DOHH2 (cell line): ENCODE data around the gene TTC22.

Experiments
- H3F3A ChIP-seq: fragments of 200-600 bp; sonication (generic), shearing (Covaris generic); 2 replicates; pipeline ENCODE4 v1.6.0; 2016; ENCODE audit warnings: antibody characterized with exemption, mild to moderate bottlenecking; ENCODE audit not compliant: control insufficient read depth, insufficient read depth
- H3K27ac ChIP-seq: fragments of 200-600 bp; sonication (generic); 2 replicates; pipeline ENCODE4 v1.5.1; 2014; ENCODE audit warnings: low read depth, mild to moderate bottlenecking, low read length, moderate library complexity
- H3K27me3 ChIP-seq: fragments of 200-600 bp; sonication (generic); 2 replicates; pipeline ENCODE4 v1.6.1; 2014; ENCODE audit warnings: mild to moderate bottlenecking, low read length, mixed read lengths; ENCODE audit not compliant: control insufficient read depth
- H3K36me3 ChIP-seq: fragments of 200-600 bp; sonication (generic); 2 replicates; pipeline ENCODE4 v1.6.1; 2014; ENCODE audit warnings: mild to moderate bottlenecking, low read length, moderate library complexity, mixed read lengths; ENCODE audit not compliant: control insufficient read depth
- H3K4me1 ChIP-seq: fragments of 200-600 bp; sonication (generic); 2 replicates; pipeline ENCODE4 v1.6.1; 2014; ENCODE audit warnings: mild to moderate bottlenecking, low read length, mixed read lengths; ENCODE audit not compliant: control insufficient read depth
- H3K4me2 ChIP-seq: fragments of 200-600 bp; sonication (generic); 2 replicates; pipeline ENCODE4 v1.6.0; 2014; ENCODE audit warnings: mild to moderate bottlenecking, low read length, moderate library complexity
- H3K4me3 ChIP-seq: fragments of 200-600 bp; sonication (generic); 2 replicates; pipeline ENCODE4 v1.5.1; 2014; ENCODE audit warnings: mild to moderate bottlenecking, low read length, mixed read lengths
- H3K79me2 ChIP-seq: fragments of 200-600 bp; sonication (generic); 2 replicates; pipeline ENCODE4 v1.6.1; 2014; ENCODE audit warnings: mild to moderate bottlenecking, low read length, mixed read lengths; ENCODE audit not compliant: control insufficient read depth
- H3K9me2 ChIP-seq: fragments of 200-600 bp; sonication (generic); replicated peaks from 2 replicates; pipeline ENCODE4 v1.6.1; 2014; ENCODE audit warnings: mild to moderate bottlenecking, low read length, mixed read lengths; ENCODE audit not compliant: control insufficient read depth
- H3K9me3 ChIP-seq: fragments of 200-600 bp; sonication (generic); 2 replicates; pipeline ENCODE4 v1.6.1; 2014; ENCODE audit warnings: antibody characterized with exemption, low read length, mixed read lengths; ENCODE audit not compliant: control insufficient read depth, insufficient read depth
- H4K20me1 ChIP-seq: fragments of 200-600 bp; sonication (generic); 2 replicates; pipeline ENCODE4 v1.6.0; 2014; ENCODE audit warnings: low read depth, mild to moderate bottlenecking, antibody characterized with exemption, low read length, moderate library complexity; ENCODE audit not compliant: control insufficient read depth, insufficient read depth
- CTCF ChIP-seq: fragments of 200-600 bp; sonication (generic); IDR thresholded peaks from one replicate; pipeline ENCODE4 v1.5.1; 2014; ENCODE audit warnings: antibody characterized with exemption, mild to moderate bottlenecking, low read depth, low read length; ENCODE audit not compliant: poor library complexity, severe bottlenecking
- EZH2phosphoT487 ChIP-seq: fragments of 200-600 bp; sonication (generic); IDR thresholded peaks from 2 replicates; pipeline ENCODE4 v1.6.1; 2017; ENCODE audit warnings: borderline replicate concordance, mild to moderate bottlenecking, antibody characterized with exemption, low read length, moderate library complexity, mixed read lengths

Gene TTC22

GRCh38 chr1:54803761-54804470 lies 2.8 kb upstream of the TTC22 start:
- Histone ChIP-seq H3F3A (no peaks in the 10 kb centered on the region), H3K79me2 (no peaks in the 10 kb centered on the region), H3K4me2 (no peak overlapping the region), H3K36me3 (no peaks in the 10 kb centered on the region), H3K9me3 (no peaks in the 10 kb centered on the region), H3K27me3 (peaks cover 2% of the 10 kb centered on the region; the same call in 1 of the 2 replicates), H3K4me3 (no peak overlapping the region), H3K9me2 (no peaks in the 10 kb centered on the region), H3K27ac (no peak overlapping the region), H4K20me1 (no peaks in the 10 kb centered on the region; the same call in 1 of the 2 replicates), H3K4me1 (peaks cover 5% of the 10 kb centered on the region)
- TF ChIP-seq CTCF, result no peak

GRCh38 chr1:54800041-54800898 lies 853 bp downstream of the TTC22 start:
- Histone ChIP-seq H3K27ac (no peak overlapping the region), H4K20me1 (no peaks in the 10 kb centered on the region; the same call in 1 of the 2 replicates), H3K9me3 (no peaks in the 10 kb centered on the region), H3K79me2 (no peaks in the 10 kb centered on the region), H3K4me3 (no peak overlapping the region), H3F3A (no peaks in the 10 kb centered on the region), H3K27me3 (peaks cover 2% of the 10 kb centered on the region; the same call in 1 of the 2 replicates), H3K9me2 (no peaks in the 10 kb centered on the region), H3K36me3 (no peaks in the 10 kb centered on the region), H3K4me2 (peak overlapping the region; percentile 89), H3K4me1 (peaks cover 5% of the 10 kb centered on the region)
- TF ChIP-seq CTCF, result no peak
- no peak for TF ChIP-seq EZH2phosphoT487

GRCh38 chr1:54798769-54799641 lies 2.1 kb downstream of the TTC22 start:
- Histone ChIP-seq H4K20me1 (no peaks in the 10 kb centered on the region; the same call in 1 of the 2 replicates), H3K4me1 (peaks cover 5% of the 10 kb centered on the region), H3K79me2 (no peaks in the 10 kb centered on the region), H3K9me3 (no peaks in the 10 kb centered on the region), H3K9me2 (no peaks in the 10 kb centered on the region), H3K4me3 (no peak overlapping the region), H3F3A (no peaks in the 10 kb centered on the region), H3K36me3 (no peaks in the 10 kb centered on the region), H3K4me2 (no peak overlapping the region), H3K27ac (no peak overlapping the region), H3K27me3 (peaks cover 2% of the 10 kb centered on the region; the same call in 1 of the 2 replicates)
- no peak for TF ChIP-seq CTCF
- no peak for TF ChIP-seq EZH2phosphoT487
